Fibroblast of skin of left quadriceps (primary cell): ENCODE measurements around the gene GATC.
A peak's percentile ranks its signal among the peaks of the same experiment; 100 is the strongest.
"Not testable (repeated sequence)": the region's sequence is repeated elsewhere in the genome, so short reads cannot be mapped to it uniquely, and the experiment has no call there.

Experiments
- DNase-seq, 2 experiments: peaks; one replicate each; pipeline ENCODE4 v3.0.0-alpha.2; 2013; ENCODE audit warnings: low read depth in 2 of 2

GATC gene

DNA sequence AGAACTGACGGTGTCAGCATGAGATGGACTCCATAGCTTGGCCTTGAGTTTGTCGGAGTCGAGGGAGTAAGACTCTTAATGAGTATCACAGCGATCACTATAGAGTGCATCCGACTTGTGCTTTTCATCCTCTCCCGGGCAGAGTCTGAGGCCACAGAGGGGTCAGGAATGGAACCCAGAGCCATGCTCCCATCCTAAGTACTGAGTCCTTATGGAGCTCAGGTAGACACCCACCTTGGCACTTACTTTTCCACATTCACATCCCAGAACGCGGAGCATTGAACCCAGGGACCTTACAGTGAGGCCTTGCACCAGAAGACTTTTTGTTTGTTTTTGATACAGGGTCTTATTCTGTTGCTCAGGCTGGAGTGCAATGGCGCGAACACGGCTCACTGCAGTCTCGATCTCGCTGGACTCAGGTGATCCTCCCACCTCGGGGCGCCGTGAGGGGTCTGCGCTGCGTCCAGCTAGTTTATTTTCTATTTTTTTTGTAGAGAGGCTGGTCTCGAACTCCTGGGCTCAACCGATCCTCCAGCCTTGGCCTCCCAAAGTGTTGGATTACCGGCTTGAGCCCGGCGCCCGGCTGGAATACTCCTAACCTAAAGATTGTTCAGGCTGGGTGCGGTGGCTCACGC, 24.0 kb downstream of the GATC start:
- peak in 1 of 2 experiments; percentile 5 for DNase-seq

GRCh38 chr12:120472521-120472920, 26.3 kb downstream of the GATC start:
- DNase-seq: no peak

DNA sequence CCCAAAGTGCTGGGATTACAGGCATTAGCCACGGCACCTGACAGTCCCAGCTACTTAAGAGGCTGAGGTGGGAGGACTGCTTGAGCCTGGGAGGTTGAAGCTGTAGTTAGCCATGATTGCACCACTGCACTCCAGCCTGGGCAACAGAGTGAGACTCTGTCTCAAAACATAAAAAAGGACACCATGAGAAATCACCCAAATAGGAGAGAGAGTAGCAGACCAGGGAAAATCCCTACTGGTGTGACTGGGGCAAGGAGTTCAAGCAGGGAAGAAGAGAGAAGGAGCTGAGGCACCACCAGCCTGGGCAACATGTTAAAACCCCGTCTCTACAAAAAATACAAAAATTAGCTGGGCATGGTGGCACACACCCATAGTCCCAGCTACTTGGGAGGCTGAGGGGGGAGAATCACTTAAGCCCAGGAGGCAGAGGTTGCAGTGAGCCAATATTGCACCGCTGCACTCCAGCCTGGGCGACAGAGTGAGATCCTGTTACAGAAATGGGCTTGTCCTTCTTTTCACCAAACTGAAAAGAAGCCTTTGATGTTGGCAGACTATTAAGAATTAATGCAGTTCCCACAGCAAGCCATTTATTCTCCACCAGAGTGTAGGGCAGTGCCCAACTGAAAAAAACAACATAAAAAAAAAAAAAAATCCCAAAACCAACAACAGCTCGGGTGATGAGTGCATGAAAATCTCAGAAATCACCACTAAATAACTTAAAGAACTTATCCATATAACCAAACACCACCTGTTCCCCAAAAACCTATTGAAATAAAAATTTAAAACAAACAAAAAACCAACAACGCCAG, 27.8 kb downstream of the GATC start:
- no peak for DNase-seq

DNA sequence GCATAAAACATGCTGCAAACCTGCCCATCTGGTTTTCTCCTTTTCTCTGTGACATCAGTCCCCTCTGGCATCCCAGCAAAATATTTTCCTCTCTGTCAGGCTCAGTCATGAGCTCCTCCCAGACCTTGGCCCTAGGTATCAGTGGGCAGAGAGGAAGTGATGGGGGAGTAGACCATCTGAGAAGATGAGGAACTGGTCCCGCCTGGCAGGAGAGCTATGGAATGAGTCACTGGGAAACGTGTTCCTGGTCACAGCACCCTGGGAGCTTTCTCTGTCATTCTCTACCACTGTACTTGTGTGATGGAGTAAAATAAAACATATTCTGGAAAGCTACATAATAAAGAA, 28.3 kb downstream of the GATC start:
- DNase-seq: no peak

- DNase-seq: no peak
These were observed 29.4 kb downstream of the GATC start for GRCh38 chr12:120475643-120476042.

DNA sequence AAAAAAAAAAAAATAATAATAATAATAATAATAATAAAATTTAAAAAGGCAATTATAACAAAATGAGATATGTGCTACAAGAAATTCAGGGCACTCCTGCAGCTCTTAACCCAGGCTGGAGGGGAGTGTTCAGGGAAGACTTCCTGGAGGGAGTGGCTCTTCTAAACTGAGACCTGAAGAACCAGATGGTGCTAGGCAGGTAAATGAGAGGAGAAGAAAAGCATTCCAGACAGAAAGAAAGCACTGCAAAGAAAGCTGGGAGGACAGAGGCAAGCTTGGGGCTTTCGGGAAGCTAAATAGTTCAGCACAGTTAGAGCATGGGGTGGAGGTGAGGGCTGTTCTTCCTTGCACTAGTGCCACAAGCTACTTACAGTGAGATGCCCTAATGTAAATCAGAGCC, 33.2 kb downstream of the GATC start:
- no peak for DNase-seq

DNA sequence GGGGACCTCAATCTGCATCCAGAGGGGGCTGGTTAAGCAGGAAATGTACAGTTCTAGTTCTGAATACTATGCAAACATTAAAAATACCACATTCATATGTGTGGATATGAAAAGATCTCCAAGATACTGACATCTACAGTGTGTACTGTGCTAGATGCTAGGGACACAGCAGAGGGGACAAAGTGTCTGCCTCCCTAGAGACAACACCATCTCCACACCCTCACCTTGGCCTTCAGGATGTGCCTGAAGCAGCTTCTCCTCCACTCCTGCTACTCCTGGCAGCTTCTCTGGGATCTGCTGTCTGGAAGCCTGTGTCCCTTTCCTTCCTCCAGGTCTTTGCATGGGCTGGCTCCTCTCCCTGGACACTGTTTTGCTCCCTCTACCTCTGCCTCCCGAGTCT, 34.0 kb downstream of the GATC start:
- no peak for DNase-seq

DNA sequence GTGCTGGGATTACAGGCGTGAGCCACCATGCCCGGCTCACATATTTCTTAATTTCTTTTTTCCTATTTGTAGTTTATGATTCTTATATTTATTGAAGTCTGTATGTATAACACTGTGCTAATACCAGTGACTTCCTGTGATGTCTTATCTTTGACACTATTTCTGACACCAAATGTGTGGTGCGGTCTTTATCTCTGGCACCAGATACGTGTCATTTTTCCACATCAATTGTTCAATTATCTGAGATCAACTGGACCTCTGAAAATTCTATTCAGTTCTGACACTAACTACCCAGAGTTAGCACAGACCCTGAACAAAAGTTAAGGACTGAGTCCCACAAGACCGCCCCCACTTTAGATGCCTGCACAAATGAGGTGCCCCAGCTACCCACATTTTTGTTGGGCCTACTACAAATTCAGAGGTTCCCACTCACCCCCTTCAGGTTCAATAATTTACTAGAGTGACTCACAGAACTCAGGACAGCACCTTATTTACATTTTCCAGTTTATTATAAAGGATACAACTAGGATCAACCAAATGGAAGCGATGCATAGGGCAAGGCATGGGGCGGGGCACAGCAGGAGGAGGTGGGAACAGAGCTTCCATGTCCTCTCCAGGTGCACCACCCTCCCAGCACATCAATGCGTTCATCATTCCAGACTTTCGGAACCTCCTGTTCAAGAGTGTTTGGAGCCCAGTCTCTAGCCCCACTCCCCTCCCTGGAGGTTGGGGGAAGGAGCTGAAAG, 35.0 kb downstream of the GATC start:
- DNase-seq: no peak

DNA sequence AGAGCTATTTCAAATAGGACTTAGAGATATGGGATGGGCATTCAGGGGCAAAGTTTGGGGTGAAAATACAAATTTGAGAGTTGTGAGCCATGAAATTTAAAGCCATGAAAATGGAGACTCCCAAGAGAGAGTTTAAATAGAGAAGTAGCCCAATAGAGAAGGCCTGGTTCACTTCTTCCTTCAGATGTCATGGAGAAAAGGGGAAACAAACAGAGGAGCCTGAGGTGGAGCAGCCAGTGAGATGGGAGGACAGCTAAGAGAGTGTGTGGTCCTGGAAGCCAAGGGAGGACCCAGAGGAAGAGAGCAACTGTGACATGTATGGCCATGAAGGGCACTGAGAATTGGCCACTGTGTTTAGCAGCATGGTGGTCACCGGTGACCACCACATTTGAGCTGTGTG, 37.4 kb downstream of the GATC start:
- no peak for DNase-seq

DNA sequence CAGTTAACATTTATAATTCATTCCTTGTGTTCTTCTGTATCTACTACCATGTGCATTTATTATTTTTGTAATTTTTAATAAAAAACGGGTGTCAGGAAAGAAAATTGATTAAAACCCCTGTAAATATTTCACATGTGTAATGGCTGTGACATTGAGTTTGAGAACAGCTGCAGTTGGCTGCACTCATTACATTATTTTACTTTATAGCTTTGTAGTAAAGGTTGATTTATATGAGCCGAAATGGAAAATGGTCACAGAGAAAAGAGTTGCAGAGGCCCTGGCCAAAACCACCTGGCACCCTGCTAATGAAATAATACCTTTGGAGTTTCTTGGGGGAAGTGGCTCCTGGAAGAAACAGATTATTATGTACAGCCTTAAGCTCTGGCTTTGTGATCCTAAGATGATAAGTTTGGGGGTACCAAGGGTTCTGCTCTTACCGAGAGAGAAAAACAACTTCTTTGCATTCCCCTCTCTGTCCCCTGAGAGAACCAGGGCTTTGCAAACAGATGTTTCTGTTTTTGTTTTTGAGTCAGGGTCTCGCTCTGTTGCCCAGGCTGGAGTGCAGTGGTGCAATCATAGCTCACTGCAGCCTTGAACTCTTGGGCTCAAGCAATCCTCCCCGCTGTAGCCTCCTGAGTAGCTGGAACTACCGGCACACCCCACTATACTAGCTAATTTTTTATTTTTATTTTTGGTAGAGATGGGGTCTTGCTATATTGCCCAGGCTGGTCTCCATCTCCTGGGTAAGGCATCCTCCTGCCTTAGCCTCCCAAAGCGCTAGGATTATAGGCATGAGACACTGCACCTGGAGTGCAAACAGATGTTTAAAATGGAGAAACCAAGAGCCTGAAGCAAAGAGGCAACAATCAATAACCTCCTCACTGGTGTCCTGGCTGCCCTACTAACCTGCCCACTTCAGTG, 40.0 kb downstream of the GATC start:
- no peak for DNase-seq

- not testable (repeated sequence) for DNase-seq
These were observed 41.3 kb downstream of the GATC start for GRCh38 chr12:120487552-120487951.

DNA sequence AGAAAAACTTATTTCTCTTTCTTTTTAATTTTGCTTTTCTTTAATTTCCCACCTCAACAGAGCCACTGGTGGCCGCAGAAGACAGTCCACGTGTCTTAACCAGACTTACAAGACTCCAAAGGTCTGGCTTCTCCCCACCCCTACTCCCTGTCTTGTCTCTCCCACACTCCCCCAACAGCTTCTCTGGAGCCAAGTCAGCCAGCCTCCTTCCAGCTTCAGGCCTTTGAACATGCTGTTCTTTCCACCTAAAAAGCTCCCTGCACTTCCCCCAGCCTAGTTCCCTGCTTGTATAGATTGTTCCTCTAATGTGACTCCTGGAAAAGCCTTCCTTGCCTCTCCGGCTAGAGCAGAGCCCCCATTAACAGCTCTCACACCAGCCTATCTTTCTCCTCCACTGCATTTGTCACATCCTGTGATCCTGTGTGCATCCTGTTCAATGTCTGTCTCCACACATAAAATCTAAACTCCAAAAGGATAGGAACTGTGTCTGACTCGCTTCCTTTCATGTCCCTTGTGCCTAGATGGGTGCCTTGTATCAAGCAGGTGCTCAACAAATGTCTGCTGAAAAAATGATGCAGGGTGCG, 41.9 kb downstream of the GATC start:
- no peak for DNase-seq

DNA sequence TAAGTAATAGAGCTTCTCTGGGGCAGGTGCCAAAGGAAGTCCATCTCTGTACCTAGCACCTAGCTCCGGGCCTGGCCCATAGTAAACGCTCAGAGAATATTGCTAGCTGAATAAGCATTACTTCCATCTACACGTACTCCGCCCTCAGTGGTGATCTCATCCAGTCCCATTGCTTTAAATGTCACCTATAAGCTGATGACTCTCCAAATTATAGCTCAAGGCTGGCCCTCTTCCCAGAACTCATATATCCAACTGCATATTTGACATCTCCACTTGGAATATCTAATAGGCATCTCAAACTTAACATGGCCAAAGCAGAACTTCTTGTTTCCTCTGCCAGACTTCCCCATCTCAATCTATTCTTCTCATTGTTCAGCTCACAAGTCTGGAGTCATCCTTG, 42.8 kb downstream of the GATC start:
- no peak for DNase-seq

DNA sequence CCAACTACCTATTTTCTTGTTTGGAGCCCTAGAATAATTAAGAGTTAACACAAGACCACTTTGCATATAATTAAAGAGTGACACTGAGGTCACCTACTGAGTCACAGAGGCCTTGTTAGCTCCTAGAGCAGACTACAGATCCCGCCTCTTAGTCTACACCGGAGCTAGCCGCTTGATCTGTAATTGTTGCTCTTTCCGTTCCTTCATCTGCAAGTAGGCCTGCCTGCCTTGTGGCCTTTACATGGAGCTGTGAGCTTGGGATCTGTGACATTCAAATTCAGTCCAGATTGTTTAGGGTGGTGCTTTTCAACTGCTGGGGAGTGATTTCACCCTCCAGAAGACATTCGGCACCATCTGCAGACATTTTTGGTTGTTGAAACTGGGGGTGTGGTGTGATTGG, 44.1 kb downstream of the GATC start:
- DNase-seq: no peak

GRCh38 chr12:120490833-120491512, 44.7 kb downstream of the GATC start:
- no peak for DNase-seq

DNA sequence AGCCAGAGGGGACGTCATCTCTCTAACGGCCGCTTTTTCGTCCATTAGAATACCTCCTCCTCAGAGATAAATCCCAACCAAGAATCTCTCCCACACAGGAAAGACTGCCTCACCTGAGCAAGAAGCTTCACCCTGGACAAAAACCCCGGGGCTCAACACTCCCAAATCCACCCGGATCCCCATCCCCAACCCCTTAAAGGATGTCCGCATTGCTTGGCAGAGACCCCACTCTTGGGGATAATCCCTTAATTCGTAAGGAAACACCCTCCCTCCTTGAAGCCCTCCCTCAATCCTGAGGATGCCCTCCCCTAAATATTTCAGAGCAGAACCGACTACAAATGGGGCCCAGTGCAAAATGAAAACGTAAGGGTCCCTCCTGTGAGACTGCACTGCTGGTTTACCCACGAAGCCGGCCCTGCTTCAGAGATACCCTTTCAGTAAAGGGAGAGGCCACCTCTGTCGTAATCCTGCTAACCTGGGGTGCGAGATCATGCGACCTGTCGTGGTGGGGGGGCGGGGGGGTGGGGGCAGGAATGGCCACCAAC, 49.0 kb downstream of the GATC start:
- DNase-seq: no peak

DNA sequence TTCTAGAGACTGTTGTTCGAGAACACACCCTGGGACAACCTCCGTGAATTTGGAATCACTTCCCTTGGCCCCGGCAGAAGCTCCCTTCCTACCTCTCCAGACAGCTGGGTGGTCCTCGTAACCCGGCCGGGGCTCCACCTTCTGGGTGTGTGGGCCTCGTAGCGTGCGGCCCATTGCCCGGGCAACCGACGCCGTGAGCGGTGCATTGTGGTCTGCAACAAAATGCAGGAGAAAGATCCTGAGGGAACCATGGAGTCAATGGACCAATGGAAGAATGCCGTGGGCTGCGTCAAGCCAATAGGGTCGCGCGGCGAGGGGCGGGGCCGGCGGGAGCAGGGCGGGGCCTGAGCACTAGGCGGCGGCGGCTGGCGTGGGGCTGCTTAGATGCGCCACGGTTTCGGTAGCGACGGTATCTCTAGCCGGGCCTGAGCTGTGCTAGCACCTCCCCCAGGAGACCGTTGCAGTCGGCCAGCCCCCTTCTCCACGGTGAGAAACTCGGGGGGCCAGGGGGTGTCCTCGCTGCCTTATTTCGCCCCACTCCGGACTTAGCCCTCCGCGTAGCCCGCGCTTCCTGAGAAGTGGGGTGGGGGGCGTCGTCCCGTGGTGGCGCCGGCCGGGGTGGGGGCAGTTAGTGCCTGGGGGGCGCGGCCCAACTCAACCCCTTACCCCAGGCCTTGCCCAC, 49.6 kb downstream of the GATC start, which contains the start of gene DYNLL1:
Gene DYNLL1, plus strand, starts transcription at position 383 of the 682 bp plus-strand sequence. CDS start 309 bp downstream, outside the sequence.
- DNase-seq: peak; percentile 94

GRCh38 chr12:120496413-120497340, 50.4 kb downstream of the GATC start:
- peak in 1 of 2 experiments; percentile 6 for DNase-seq
